H1 (cell line): ENCODE results near the gene NEUROD4. TPM values are rescaled to one million over a fixed set of nuclear protein-coding genes. Genes with fewer than 3 reads are reported as not detected.

ENCODE experiments used
- CTCF ChIA-PET: fragments of 300-600 bp; sonication (Branson Sonifier 250); formaldehyde crosslinking; loops from one replicate; lab custom pipeline; 2021; ENCODE audit not compliant: partially characterized antibody; lab: Charles Lee
- POLR2A ChIA-PET: fragments of 300-600 bp; sonication (Branson Sonifier 250); formaldehyde crosslinking; loops from one replicate; lab custom pipeline; 2021; ENCODE audit warnings: inconsistent platforms; ENCODE audit not compliant: partially characterized antibody; lab: Charles Lee
- DNase-seq, 2 experiments: peaks; one replicate each; pipeline versions ENCODE4 v3.0.0 to v3.0.0-alpha.2; 2010 to 2022; ENCODE audit warnings: low spot score in 2 of 2, low read depth in 1 of 2, mixed read lengths in 1 of 2
- FAIRE-seq: peaks from 2 replicates; lab custom pipeline; 2011; peaks lifted over from hg19 to GRCh38; lab: Jason Lieb, UNC
- H2AFZ ChIP-seq: 2 replicates; pipeline ENCODE4 v1.8.1; 2012; ENCODE audit warnings: low read length, inconsistent platforms
- H2AK5ac ChIP-seq: 2 replicates; pipeline ENCODE4 v1.6.1; 2013; ENCODE audit warnings: low read depth, low read length
- H2BK120ac ChIP-seq: replicated peaks from 2 replicates; pipeline ENCODE3; 2013; ENCODE audit warnings: low read depth, low read length, inconsistent platforms
- H2BK12ac ChIP-seq: 2 replicates; pipeline ENCODE4 v1.6.1; 2013; ENCODE audit warnings: low read depth, low read length
- H2BK15ac ChIP-seq: 2 replicates; pipeline ENCODE4 v1.6.1; 2013; ENCODE audit warnings: low read length
- H2BK20ac ChIP-seq: 2 replicates; pipeline ENCODE4 v1.6.1; 2013; ENCODE audit warnings: low read length
- H2BK5ac ChIP-seq: 2 replicates; pipeline ENCODE4 v1.6.1; 2013; ENCODE audit warnings: low read depth, low read length
- H3K14ac ChIP-seq: 2 replicates; pipeline ENCODE4 v1.6.1; 2013; ENCODE audit warnings: inconsistent platforms; ENCODE audit not compliant: insufficient read length
- H3K18ac ChIP-seq: 2 replicates; pipeline ENCODE4 v1.6.1; 2013; ENCODE audit warnings: low read length; ENCODE audit errors: extremely low read depth
- H3K23ac ChIP-seq: 2 replicates; pipeline ENCODE4 v1.6.1; 2013; ENCODE audit warnings: inconsistent platforms; ENCODE audit not compliant: insufficient read length
- H3K23me2 ChIP-seq: 2 replicates; pipeline ENCODE4 v1.6.1; 2013; ENCODE audit warnings: low read depth, low read length
- H3K27ac ChIP-seq: 2 replicates; pipeline ENCODE4 v1.6.1; 2011; ENCODE audit warnings: low read depth, low read length, inconsistent platforms
- H3K27me3 ChIP-seq, 4 experiments: replicated peaks in 1 of 4; 1 replicate in 1 of 4; 2 replicates in 3 of 4; pipeline versions ENCODE4 v1.6.1 to v1.8.1; 2011 to 2013; ENCODE audit warnings: low read length in 3 of 4, mild to moderate bottlenecking in 3 of 4, inconsistent platforms in 2 of 4, mixed read lengths in 2 of 4, moderate library complexity in 1 of 4; ENCODE audit not compliant: control insufficient read depth in 3 of 4, insufficient read depth in 3 of 4; ENCODE audit errors: extremely low read depth in 1 of 4
- H3K36me3 ChIP-seq, 4 experiments: 2 replicates each; pipeline versions ENCODE4 v1.6.1 to v1.8.1; 2011 to 2013; ENCODE audit warnings: mild to moderate bottlenecking in 4 of 4, low read length in 3 of 4, moderate library complexity in 2 of 4, control low read depth in 1 of 4, inconsistent platforms in 1 of 4; ENCODE audit not compliant: insufficient read depth in 4 of 4, control insufficient read depth in 2 of 4
- H3K4ac ChIP-seq: replicated peaks from 2 replicates; pipeline ENCODE3; 2013; ENCODE audit warnings: low read length, low read depth, mixed read lengths, inconsistent platforms; ENCODE audit not compliant: insufficient read length
- H3K4me1 ChIP-seq, 4 experiments: replicated peaks in 1 of 4; 1 replicate in 1 of 4; 2 replicates in 3 of 4; pipeline versions ENCODE4 v1.6.1 to v1.8.1; 2011 to 2013; ENCODE audit warnings: low read length in 3 of 4, inconsistent platforms in 2 of 4, mixed read lengths in 1 of 4; ENCODE audit not compliant: insufficient read depth in 4 of 4, control insufficient read depth in 3 of 4
- H3K4me2 ChIP-seq, 2 experiments: 2 replicates each; pipeline versions ENCODE4 v1.6.1 to v1.8.1; 2011 to 2013; ENCODE audit warnings: low read depth in 2 of 2, low read length in 2 of 2, control low read depth in 1 of 2, inconsistent platforms in 1 of 2, mild to moderate bottlenecking in 1 of 2; ENCODE audit not compliant: insufficient read depth in 1 of 2
- H3K4me3 ChIP-seq, 4 experiments: fragments of 200-600, 300-600 bp in 1 of 4; sonication (generic), shearing (Covaris generic), sonication (Bioruptor Twin) in 1 of 4; 2 replicates each; pipeline versions ENCODE4 v1.5.1 to v1.8.1; 2011 to 2016; ENCODE audit warnings: low read length in 4 of 4, low read depth in 3 of 4, control low read depth in 2 of 4, inconsistent platforms in 2 of 4, mild to moderate bottlenecking in 2 of 4, mixed read lengths in 1 of 4, moderate library complexity in 1 of 4; ENCODE audit not compliant: insufficient read depth in 2 of 4; ENCODE audit errors: extremely low read depth in 1 of 4
- H3K56ac ChIP-seq: replicated peaks from 2 replicates; pipeline ENCODE3; 2013; ENCODE audit warnings: low read depth, mild to moderate bottlenecking, mixed read lengths, low read length, inconsistent platforms; ENCODE audit not compliant: insufficient read length
- H3K79me1 ChIP-seq: 2 replicates; pipeline ENCODE4 v1.6.1; 2013; ENCODE audit warnings: low read depth, low read length, control low read depth
- H3K79me2 ChIP-seq, 2 experiments: 2 replicates each; pipeline versions ENCODE4 v1.6.1 to v1.8.1; 2012 to 2013; ENCODE audit warnings: low read length in 2 of 2, mild to moderate bottlenecking in 2 of 2, inconsistent platforms in 1 of 2; ENCODE audit not compliant: insufficient read depth in 2 of 2, control insufficient read depth in 1 of 2
- H3K9ac ChIP-seq, 4 experiments: replicated peaks in 1 of 4; 1 replicate in 1 of 4; 2 replicates in 3 of 4; pipeline versions ENCODE4 v1.6.1 to v1.8.1; 2011 to 2013; ENCODE audit warnings: low read depth in 3 of 4, low read length in 3 of 4, control low read depth in 2 of 4, mild to moderate bottlenecking in 2 of 4, moderate library complexity in 2 of 4, inconsistent platforms in 1 of 4; ENCODE audit errors: extremely low read depth in 1 of 4
- H3K9me3 ChIP-seq, 2 experiments: 2 replicates each; pipeline versions ENCODE4 v1.6.1 to v1.8.1; 2012 to 2013; ENCODE audit warnings: mild to moderate bottlenecking in 2 of 2, moderate library complexity in 2 of 2, control low read depth in 1 of 2, inconsistent platforms in 1 of 2, low read depth in 1 of 2, low read length in 1 of 2, mixed read lengths in 1 of 2; ENCODE audit not compliant: insufficient read depth in 2 of 2
- H4K20me1 ChIP-seq, 2 experiments: replicated peaks in 1 of 2; 2 replicates each; pipeline versions ENCODE3 to v1.8.1; 2011 to 2013; ENCODE audit warnings: inconsistent platforms in 2 of 2, low read length in 2 of 2, mild to moderate bottlenecking in 1 of 2; ENCODE audit not compliant: insufficient read depth in 2 of 2, control insufficient read depth in 1 of 2
- H4K5ac ChIP-seq: 2 replicates; pipeline ENCODE4 v1.6.1; 2013; ENCODE audit warnings: low read length, low read depth, mixed read lengths, inconsistent platforms; ENCODE audit not compliant: insufficient read length
- H4K8ac ChIP-seq: 2 replicates; pipeline ENCODE4 v1.8.0; 2013; ENCODE audit warnings: mild to moderate bottlenecking, moderate library complexity, low read length, inconsistent platforms; ENCODE audit not compliant: insufficient read depth; ENCODE audit errors: extremely low read depth
- H4K91ac ChIP-seq: replicated peaks from 2 replicates; pipeline ENCODE3; 2013; ENCODE audit warnings: low read length, mixed read lengths, inconsistent platforms; ENCODE audit not compliant: insufficient read length
- BCL11A ChIP-seq, 2 experiments: IDR thresholded peaks; one replicate each; pipeline ENCODE4 v1.6.1; 2011; ENCODE audit warnings: low read depth in 2 of 2, low read length in 2 of 2, mild to moderate bottlenecking in 2 of 2
- CBX8 ChIP-seq: fragments of 300-800, 300-1000 bp; sonication (generic); IDR thresholded peaks from 2 replicates; pipeline ENCODE4 v1.7.1; 2016; ENCODE audit warnings: low read depth, low read length, borderline replicate concordance
- CEBPB ChIP-seq: IDR thresholded peaks from 2 replicates; pipeline ENCODE4 v1.6.1; 2012; ENCODE audit warnings: low read depth, low read length
- EGR1 ChIP-seq: IDR thresholded peaks from 2 replicates; pipeline ENCODE4 v1.6.1; 2011; ENCODE audit warnings: low read depth, low read length, borderline replicate concordance
- HDAC2 ChIP-seq, 2 experiments: fragments of 300-600 bp in 1 of 2; sonication (generic) in 1 of 2; IDR thresholded peaks; 2 replicates each; pipeline ENCODE4 v1.6.1; 2011 to 2012; ENCODE audit warnings: low read depth in 2 of 2, low read length in 2 of 2, mild to moderate bottlenecking in 2 of 2, moderate library complexity in 2 of 2, borderline replicate concordance in 1 of 2, inconsistent platforms in 1 of 2
- KDM4A ChIP-seq: IDR thresholded peaks from one replicate; pipeline ENCODE4 v1.7.1; 2012; ENCODE audit warnings: low read depth, mild to moderate bottlenecking, moderate library complexity, low read length, inconsistent platforms; ENCODE audit not compliant: severe bottlenecking
- MAFK ChIP-seq: IDR thresholded peaks from 2 replicates; pipeline ENCODE4 v1.6.1; 2012; ENCODE audit warnings: low read depth, mild to moderate bottlenecking, improper control_type of control experiment, low read length
- PHF8 ChIP-seq: fragments of 200-600 bp; sonication (generic); conservative IDR thresholded peaks from 2 replicates; pipeline ENCODE4 v1.7.1; 2012; ENCODE audit warnings: low read depth, mild to moderate bottlenecking, inconsistent platforms, low read length, moderate library complexity
- POLR2A ChIP-seq, 2 experiments: IDR thresholded peaks; 1 replicate in 1 of 2; 2 replicates in 1 of 2; pipeline ENCODE4 v1.6.1; 2011; ENCODE audit warnings: low read depth in 2 of 2, low read length in 2 of 2, mild to moderate bottlenecking in 2 of 2; ENCODE audit errors: control extremely low read depth in 1 of 2
- RBBP5 ChIP-seq: IDR thresholded peaks from 2 replicates; pipeline ENCODE4 v1.7.1; 2012; ENCODE audit warnings: low read depth, mild to moderate bottlenecking, inconsistent platforms, low read length, moderate library complexity, borderline replicate concordance
- RNF2 ChIP-seq: fragments of 200-900, 300-1000 bp; sonication (generic); IDR thresholded peaks from 2 replicates; pipeline ENCODE4 v1.7.1; 2016; ENCODE audit warnings: borderline replicate concordance, low read depth, mild to moderate bottlenecking, antibody characterized with exemption, low read length; ENCODE audit not compliant: poor library complexity, severe bottlenecking; ENCODE audit errors: missing control alignments
- RXRA ChIP-seq: IDR thresholded peaks from 2 replicates; pipeline ENCODE4 v1.6.1; 2011; ENCODE audit warnings: low read depth, mild to moderate bottlenecking, low read length, moderate library complexity; ENCODE audit not compliant: insufficient read depth
- SP2 ChIP-seq: IDR thresholded peaks from 2 replicates; pipeline ENCODE4 v1.6.1; 2012; ENCODE audit warnings: mild to moderate bottlenecking, low read length, inconsistent platforms
- SRF ChIP-seq: IDR thresholded peaks from 2 replicates; pipeline ENCODE4 v1.6.1; 2011; ENCODE audit warnings: mild to moderate bottlenecking, low read depth, low read length, moderate library complexity
- WGBS, 2 experiments: shearing (Covaris generic) in 1 of 2; methylation state at CpG; one replicate each; pipeline versions ENCODE4 v1.1.6 to v1.1.7; 2013 to 2015; ENCODE audit warnings: low lambda C conversion rate in 2 of 2, mixed read lengths in 2 of 2, inconsistent platforms in 1 of 2, low coverage in 1 of 2, missing lambda C conversion rate in 1 of 2; ENCODE audit not compliant: insufficient replicate concordance in 2 of 2, insufficient coverage in 1 of 2, insufficient read length in 1 of 2; ENCODE audit errors: extremely low coverage in 1 of 2, missing lambda C conversion rate in 1 of 2; 5-methylcytosine and 5-hydroxymethylcytosine counted together
- polyA plus RNA-seq, 7 experiments: library from polyadenylated mRNA; depleted of rRNA in 3 of 7; stranded (reverse) in 5 of 7; unstranded in 2 of 7; fragments of >200 nt in 5 of 7; fragments of 200-250 nt in 2 of 7; gene quantifications; 1 replicate in 5 of 7; 2 replicates in 1 of 7; 4 replicates in 1 of 7; pipeline versions ENCODE4 v1.2.1 to v1.2.3, GENCODE V29; 2011 to 2013; ENCODE audit warnings: missing spikeins in 2 of 7, mixed read lengths in 2 of 7
- total RNA-seq: library from RNA; stranded (reverse); fragmentation: NEBNext Ultra II Directional; extraction: Animal tissue kit (Norgen Biotek cat#: 25700); gene quantifications from 2 replicates; pipeline ENCODE4 v1.2.1, GENCODE V29; 2021

Gene NEUROD4
- total and polyA plus RNA-seq, 2 of the 8 experiments (the other 6 are each of a cell fraction or from before 2014, with no cell fraction given), result not detected

DNA sequence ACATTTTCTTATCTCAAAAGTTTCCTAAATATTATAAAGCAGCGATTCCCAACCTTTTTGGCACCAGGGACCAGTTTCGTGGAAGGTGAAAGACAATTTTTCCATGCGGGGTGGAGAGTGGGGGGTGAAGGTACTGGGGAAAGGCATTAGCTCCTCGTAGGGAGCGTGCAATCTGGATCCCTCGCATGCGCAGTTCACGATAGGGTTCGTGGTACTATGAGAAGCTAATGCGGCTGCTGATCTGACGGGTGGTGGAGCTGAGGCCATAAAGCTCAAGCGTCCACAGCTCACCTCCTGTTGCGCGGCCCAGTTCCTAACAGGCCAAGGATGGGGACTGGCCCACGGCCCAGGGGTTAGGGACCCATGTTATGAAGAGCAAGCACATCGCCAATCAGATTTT lies 29.9 kb downstream of the NEUROD4 start:
- H4K5ac ChIP-seq, result no peak overlapping the region
- no peaks in the 10 kb centered on the region for H3K79me2 ChIP-seq
- no peak overlapping the region for H2BK15ac ChIP-seq
- 92% methylated on average over 15 of the region's 16 CpGs; no CpG with 5 or more reads in 1 of the 2 experiments for WGBS, 2 experiments
- no peak overlapping the region for H2AK5ac ChIP-seq
- no peak overlapping the region for H3K4me2 ChIP-seq
- peaks cover 0 to 5% (median 0%) of the 10 kb centered on the region in 4 experiments; a peak in 1 of 7 replicates for H3K4me1 ChIP-seq
- no peak overlapping the region for H3K14ac ChIP-seq
- H2BK5ac ChIP-seq, result no peak overlapping the region
- no peaks in the 10 kb centered on the region for H3K27me3 ChIP-seq
- H3K36me3 ChIP-seq, result no peaks in the 10 kb centered on the region
- H3K27ac ChIP-seq, result no peak overlapping the region
- no peak overlapping the region for H3K18ac ChIP-seq
- no peaks in the 10 kb centered on the region for H3K79me1 ChIP-seq
- no peak overlapping the region for H2BK120ac ChIP-seq
- H3K23me2 ChIP-seq, result no peaks in the 10 kb centered on the region; the same call in 1 of the 2 replicates
- H3K9ac ChIP-seq, result no peak overlapping the region
- DNase-seq (no peak), FAIRE-seq (no peak)
- no peak overlapping the region for H3K56ac ChIP-seq
- H2BK12ac ChIP-seq, result no peak overlapping the region
- no peak overlapping the region for H4K8ac ChIP-seq
- no peak overlapping the region for H3K4me3 ChIP-seq
- no peak overlapping the region for H3K4ac ChIP-seq
- H4K20me1 ChIP-seq, result no peaks in the 10 kb centered on the region
- no peak overlapping the region for H2BK20ac ChIP-seq
- no peak overlapping the region for H3K23ac ChIP-seq
- ChIA-PET CTCF (interaction anchor here (0.6 to 2.6 kb wide), 7 partner anchors 17 to 913 kb away, joined by 3 to 14 read pairs (median 5); no protein-coding TSS in a partner anchor), POLR2A (no interaction called here)
- no peak overlapping the region for H4K91ac ChIP-seq
- H2AFZ ChIP-seq, result no peak overlapping the region
- H3K9me3 ChIP-seq, result no peaks in the 10 kb centered on the region
- TF ChIP-seq RNF2 (no peak), BCL11A (IDR thresholded peaks at IDR 0.05; ENCODE audit: low read depth in 2 of 2, low read length in 2 of 2) (no peak), PHF8 (no peak), EGR1 (no peak), RBBP5 (no peak), CBX8 (no peak), RXRA (no peak), SRF (no peak), KDM4A (no peak), SP2 (no peak), MAFK (no peak), HDAC2 (IDR thresholded peaks at IDR 0.05; ENCODE audit: borderline replicate concordance in 1 of 2, low read depth in 2 of 2, low read length in 2 of 2) (no peak), POLR2A (IDR thresholded peaks at IDR 0.05; ENCODE audit: control extremely low read depth in 1 of 2, low read depth in 2 of 2, low read length in 2 of 2) (no peak), CEBPB (no peak)
